ENCODE measurements around the gene PHLDA1.

Gene PHLDA1

GRCh38 chr12:76031414-76032042 is at the start of gene PHLDA1:
TSS of gene PHLDA1 (minus strand) at chr12:76031776.
- Histone ChIP-seq H3K9ac (ENCODE audit: low read depth in 1 of 2, low read length in 2 of 2) (peak within 1 kb of the TSS; percentile 81 to 91), H3K36me3 (ENCODE audit: control insufficient read depth in 1 of 2, insufficient read depth in 2 of 2, low read length in 2 of 2) (no peaks in the 10 kb centered on the region), H3K4me1 (ENCODE audit: control insufficient read depth in 1 of 2, insufficient read depth in 2 of 2, low read length in 2 of 2) (peaks cover 10 to 14% of the 10 kb centered on the region in 2 donors), H3K27ac (ENCODE audit: low read depth, low read length) (peak within 1 kb of the TSS; percentile 93), H3K27me3 (ENCODE audit: control insufficient read depth in 1 of 2, insufficient read depth in 2 of 2, low read length in 2 of 2) (no peaks in the 10 kb centered on the region), H3K9me3 (ENCODE audit: control insufficient read depth in 1 of 2, low read length in 2 of 2) (no peaks in the 10 kb centered on the region), H3K4me3 (ENCODE audit: low read depth in 1 of 2, low read length in 2 of 2) (peak within 1 kb of the TSS; percentile 79 to 94)

GRCh38 chr12:76080729-76081415 is 49.3 kb upstream of the PHLDA1 start:
- peaks cover 6 to 14% of the 10 kb centered on the region in 2 donors for H3K4me1 ChIP-seq (ENCODE audit: control insufficient read depth in 1 of 2, insufficient read depth in 2 of 2, low read length in 2 of 2)
- H3K27me3 ChIP-seq (ENCODE audit: control insufficient read depth in 1 of 2, insufficient read depth in 2 of 2, low read length in 2 of 2) = no peaks in the 10 kb centered on the region
- H3K4me3 ChIP-seq (ENCODE audit: low read depth in 1 of 2, low read length in 2 of 2) = no peak overlapping the region

GRCh38 chr12:76080017-76080728 is 48.6 kb upstream of the PHLDA1 start:
- no peaks in the 10 kb centered on the region for H3K27me3 ChIP-seq (ENCODE audit: control insufficient read depth in 1 of 2, insufficient read depth in 2 of 2, low read length in 2 of 2)
- peaks cover 0 to 8% of the 10 kb centered on the region in 2 donors for H3K9me3 ChIP-seq (ENCODE audit: control insufficient read depth in 1 of 2, low read length in 2 of 2)
- peaks cover 3 to 14% of the 10 kb centered on the region in 2 donors for H3K4me1 ChIP-seq (ENCODE audit: control insufficient read depth in 1 of 2, insufficient read depth in 2 of 2, low read length in 2 of 2)
- no peak overlapping the region for H3K9ac ChIP-seq (ENCODE audit: low read depth in 1 of 2, low read length in 2 of 2)
- no peak overlapping the region for H3K27ac ChIP-seq (ENCODE audit: low read depth, low read length)
- peaks cover 0 to 5% of the 10 kb centered on the region in 2 donors for H3K36me3 ChIP-seq (ENCODE audit: control insufficient read depth in 1 of 2, insufficient read depth in 2 of 2, low read length in 2 of 2)
- H3K4me3 ChIP-seq (ENCODE audit: low read depth in 1 of 2, low read length in 2 of 2) = no peak overlapping the region

More at GRCh38 chr12:76080729-76081415, 49.3 kb upstream of the PHLDA1 start:
- H3K9me3 ChIP-seq (ENCODE audit: control insufficient read depth in 1 of 2, low read length in 2 of 2) = peaks cover 0 to 8% of the 10 kb centered on the region in 2 donors
- H3K9ac ChIP-seq (ENCODE audit: low read depth in 1 of 2, low read length in 2 of 2) = no peak overlapping the region
- no peak overlapping the region for H3K27ac ChIP-seq (ENCODE audit: low read depth, low read length)
- H3K36me3 ChIP-seq (ENCODE audit: control insufficient read depth in 1 of 2, insufficient read depth in 2 of 2, low read length in 2 of 2) = peaks cover 0 to 5% of the 10 kb centered on the region in 2 donors

- H3K36me3 ChIP-seq (ENCODE audit: control insufficient read depth in 1 of 2, insufficient read depth in 2 of 2, low read length in 2 of 2) = peaks cover 0 to 5% of the 10 kb centered on the region in 2 donors
- H3K4me3 ChIP-seq (ENCODE audit: low read depth in 1 of 2, low read length in 2 of 2) = no peak overlapping the region
- peaks cover 0 to 14% of the 10 kb centered on the region in 2 donors for H3K4me1 ChIP-seq (ENCODE audit: control insufficient read depth in 1 of 2, insufficient read depth in 2 of 2, low read length in 2 of 2)
- no peak overlapping the region for H3K9ac ChIP-seq (ENCODE audit: low read depth in 1 of 2, low read length in 2 of 2)
- H3K27ac ChIP-seq (ENCODE audit: low read depth, low read length) = no peak overlapping the region
- H3K9me3 ChIP-seq (ENCODE audit: control insufficient read depth in 1 of 2, low read length in 2 of 2) = peaks cover 0 to 8% of the 10 kb centered on the region in 2 donors
- no peaks in the 10 kb centered on the region for H3K27me3 ChIP-seq (ENCODE audit: control insufficient read depth in 1 of 2, insufficient read depth in 2 of 2, low read length in 2 of 2)
These were observed 47.2 kb upstream of the PHLDA1 start for GRCh38 chr12:76078748-76079147.

GRCh38 chr12:76075448-76075847 is 43.9 kb upstream of the PHLDA1 start:
- H3K4me3 ChIP-seq (ENCODE audit: low read depth in 1 of 2, low read length in 2 of 2) = no peak overlapping the region
- no peaks in the 10 kb centered on the region for H3K27me3 ChIP-seq (ENCODE audit: control insufficient read depth in 1 of 2, insufficient read depth in 2 of 2, low read length in 2 of 2)
- H3K9ac ChIP-seq (ENCODE audit: low read depth in 1 of 2, low read length in 2 of 2) = no peak overlapping the region
- H3K27ac ChIP-seq (ENCODE audit: low read depth, low read length) = no peak overlapping the region
- no peaks in the 10 kb centered on the region for H3K4me1 ChIP-seq (ENCODE audit: control insufficient read depth in 1 of 2, insufficient read depth in 2 of 2, low read length in 2 of 2)
- peaks cover 0 to 5% of the 10 kb centered on the region in 2 donors for H3K36me3 ChIP-seq (ENCODE audit: control insufficient read depth in 1 of 2, insufficient read depth in 2 of 2, low read length in 2 of 2)
- peaks cover 0 to 8% of the 10 kb centered on the region in 2 donors for H3K9me3 ChIP-seq (ENCODE audit: control insufficient read depth in 1 of 2, low read length in 2 of 2)

- no peak overlapping the region for H3K9ac ChIP-seq (ENCODE audit: low read depth in 1 of 2, low read length in 2 of 2)
- H3K4me1 ChIP-seq (ENCODE audit: control insufficient read depth in 1 of 2, insufficient read depth in 2 of 2, low read length in 2 of 2) = no peaks in the 10 kb centered on the region
- H3K27me3 ChIP-seq (ENCODE audit: control insufficient read depth in 1 of 2, insufficient read depth in 2 of 2, low read length in 2 of 2) = no peaks in the 10 kb centered on the region
- H3K36me3 ChIP-seq (ENCODE audit: control insufficient read depth in 1 of 2, insufficient read depth in 2 of 2, low read length in 2 of 2) = peaks cover 0 to 5% of the 10 kb centered on the region in 2 donors
- H3K4me3 ChIP-seq (ENCODE audit: low read depth in 1 of 2, low read length in 2 of 2) = no peak overlapping the region
- H3K27ac ChIP-seq (ENCODE audit: low read depth, low read length) = no peak overlapping the region
- H3K9me3 ChIP-seq (ENCODE audit: control insufficient read depth in 1 of 2, low read length in 2 of 2) = peaks cover 0 to 8% of the 10 kb centered on the region in 2 donors
These were observed 43.2 kb upstream of the PHLDA1 start for GRCh38 chr12:76074701-76075336.

GRCh38 chr12:76073561-76073960 is 42.0 kb upstream of the PHLDA1 start:
- no peaks in the 10 kb centered on the region for H3K9me3 ChIP-seq (ENCODE audit: control insufficient read depth in 1 of 2, low read length in 2 of 2)
- no peaks in the 10 kb centered on the region for H3K4me1 ChIP-seq (ENCODE audit: control insufficient read depth in 1 of 2, insufficient read depth in 2 of 2, low read length in 2 of 2)
- no peaks in the 10 kb centered on the region for H3K27me3 ChIP-seq (ENCODE audit: control insufficient read depth in 1 of 2, insufficient read depth in 2 of 2, low read length in 2 of 2)
- no peaks in the 10 kb centered on the region for H3K36me3 ChIP-seq (ENCODE audit: control insufficient read depth in 1 of 2, insufficient read depth in 2 of 2, low read length in 2 of 2)
- H3K27ac ChIP-seq (ENCODE audit: low read depth, low read length) = no peak overlapping the region
- no peak overlapping the region for H3K4me3 ChIP-seq (ENCODE audit: low read depth in 1 of 2, low read length in 2 of 2)
- H3K9ac ChIP-seq (ENCODE audit: low read depth in 1 of 2, low read length in 2 of 2) = no peak overlapping the region

GRCh38 chr12:76072568-76072967 is 41.0 kb upstream of the PHLDA1 start:
- H3K27me3 ChIP-seq (ENCODE audit: control insufficient read depth in 1 of 2, insufficient read depth in 2 of 2, low read length in 2 of 2) = no peaks in the 10 kb centered on the region
- no peak overlapping the region for H3K9ac ChIP-seq (ENCODE audit: low read depth in 1 of 2, low read length in 2 of 2)
- H3K4me1 ChIP-seq (ENCODE audit: control insufficient read depth in 1 of 2, insufficient read depth in 2 of 2, low read length in 2 of 2) = no peaks in the 10 kb centered on the region
- H3K36me3 ChIP-seq (ENCODE audit: control insufficient read depth in 1 of 2, insufficient read depth in 2 of 2, low read length in 2 of 2) = no peaks in the 10 kb centered on the region
- H3K4me3 ChIP-seq (ENCODE audit: low read depth in 1 of 2, low read length in 2 of 2) = no peak overlapping the region
- no peaks in the 10 kb centered on the region for H3K9me3 ChIP-seq (ENCODE audit: control insufficient read depth in 1 of 2, low read length in 2 of 2)
- no peak overlapping the region for H3K27ac ChIP-seq (ENCODE audit: low read depth, low read length)

- H3K9me3 ChIP-seq (ENCODE audit: control insufficient read depth in 1 of 2, low read length in 2 of 2) = peaks cover 9 to 11% of the 10 kb centered on the region in 2 donors
- peaks cover 13 to 14% of the 10 kb centered on the region in 2 donors for H3K36me3 ChIP-seq (ENCODE audit: control insufficient read depth in 1 of 2, insufficient read depth in 2 of 2, low read length in 2 of 2)
- H3K27ac ChIP-seq (ENCODE audit: low read depth, low read length) = no peak overlapping the region
- no peaks in the 10 kb centered on the region for H3K4me1 ChIP-seq (ENCODE audit: control insufficient read depth in 1 of 2, insufficient read depth in 2 of 2, low read length in 2 of 2)
- no peak overlapping the region for H3K9ac ChIP-seq (ENCODE audit: low read depth in 1 of 2, low read length in 2 of 2)
- no peak overlapping the region for H3K4me3 ChIP-seq (ENCODE audit: low read depth in 1 of 2, low read length in 2 of 2)
- H3K27me3 ChIP-seq (ENCODE audit: control insufficient read depth in 1 of 2, insufficient read depth in 2 of 2, low read length in 2 of 2) = no peaks in the 10 kb centered on the region
These were observed 37.8 kb upstream of the PHLDA1 start for GRCh38 chr12:76069339-76069738.
